Measurements from ENCODE around the gene SLC7A6OS.

The SLC7A6OS gene

GRCh38 chr16:68343137-68343536, 32.4 kb upstream of the SLC7A6OS start:
- DNase-seq: no peak

- DNase-seq: no peak
Measured at GRCh38 chr16:68342620-68343019, 31.9 kb upstream of the SLC7A6OS start.

GRCh38 chr16:68339214-68339613, 28.5 kb upstream of the SLC7A6OS start:
- no peak for DNase-seq

GRCh38 chr16:68338326-68339119, 27.8 kb upstream of the SLC7A6OS start:
- DNase-seq: no peak

DNA sequence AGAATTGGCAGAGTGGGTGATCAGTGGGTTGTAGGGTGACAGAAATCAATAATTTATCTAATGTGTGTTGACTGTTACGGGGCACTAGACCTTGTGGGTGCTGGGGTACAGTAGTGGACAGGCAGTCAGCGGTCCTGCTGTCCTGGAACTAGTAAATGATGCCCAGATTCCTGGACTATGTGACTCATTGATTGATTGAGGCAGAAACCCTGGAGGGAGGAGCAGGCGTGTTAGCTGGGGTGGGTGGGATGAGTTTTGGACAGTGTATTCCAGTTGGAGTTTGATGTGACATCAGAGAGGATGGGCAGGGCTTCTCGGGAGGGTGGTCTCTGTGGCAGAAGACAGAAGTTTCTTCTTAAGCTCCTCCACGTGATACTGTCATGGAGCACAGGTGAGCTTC, 24.4 kb upstream of the SLC7A6OS start:
- no peak for DNase-seq

- DNase-seq: no peak
Measured at GRCh38 chr16:68332411-68333121, 21.8 kb upstream of the SLC7A6OS start.

GRCh38 chr16:68331879-68332410, 21.2 kb upstream of the SLC7A6OS start:
- DNase-seq: no peak

GRCh38 chr16:68328860-68329390, 18.2 kb upstream of the SLC7A6OS start:
- no peak for DNase-seq

DNA sequence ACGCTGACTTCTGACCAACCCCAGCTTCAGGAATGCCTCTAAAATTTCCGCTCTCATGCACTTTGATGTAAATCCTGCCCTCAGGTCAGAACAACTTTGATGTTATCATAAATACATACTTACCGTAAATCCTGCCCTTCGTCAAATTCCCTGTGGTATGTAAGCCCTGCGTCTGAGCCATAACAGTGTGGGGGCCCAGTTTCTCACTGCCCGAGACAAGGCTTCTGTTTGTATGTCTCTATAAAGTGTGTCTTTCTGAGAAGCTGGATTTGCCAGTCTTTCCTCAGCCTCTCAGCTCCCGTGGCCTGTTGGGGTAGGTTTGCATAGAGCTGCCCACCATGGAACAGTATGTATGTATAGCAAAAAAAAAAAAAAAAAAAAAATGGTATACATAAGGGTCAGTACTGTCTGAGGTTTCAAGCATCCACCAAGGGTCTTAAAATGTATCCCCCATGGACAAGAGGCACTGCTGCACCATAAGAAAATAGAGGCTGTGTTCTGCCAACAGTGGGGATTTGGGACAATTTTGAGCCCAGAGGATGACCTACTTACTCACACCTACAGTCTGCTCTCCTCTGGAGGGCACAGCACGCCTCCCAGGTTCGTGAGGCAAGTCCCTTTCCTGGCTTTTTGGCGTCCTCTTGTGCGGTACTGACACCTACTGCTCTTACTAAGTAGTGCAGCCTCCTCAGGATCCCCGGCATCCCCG, 17.6 kb upstream of the SLC7A6OS start:
- DNase-seq: peak; percentile 78

GRCh38 chr16:68324780-68325357, 14.1 kb upstream of the SLC7A6OS start:
- DNase-seq: no peak

- DNase-seq: no peak
Measured at GRCh38 chr16:68324336-68324735, 13.6 kb upstream of the SLC7A6OS start.

GRCh38 chr16:68319185-68319908, 8.6 kb upstream of the SLC7A6OS start:
- no peak for DNase-seq

- no peak for DNase-seq
Measured at GRCh38 chr16:68313116-68313515, 2.4 kb upstream of the SLC7A6OS start.

GRCh38 chr16:68310437-68310773, 341 bp downstream of the SLC7A6OS start:
- DNase-seq: peak; percentile 47

DNA sequence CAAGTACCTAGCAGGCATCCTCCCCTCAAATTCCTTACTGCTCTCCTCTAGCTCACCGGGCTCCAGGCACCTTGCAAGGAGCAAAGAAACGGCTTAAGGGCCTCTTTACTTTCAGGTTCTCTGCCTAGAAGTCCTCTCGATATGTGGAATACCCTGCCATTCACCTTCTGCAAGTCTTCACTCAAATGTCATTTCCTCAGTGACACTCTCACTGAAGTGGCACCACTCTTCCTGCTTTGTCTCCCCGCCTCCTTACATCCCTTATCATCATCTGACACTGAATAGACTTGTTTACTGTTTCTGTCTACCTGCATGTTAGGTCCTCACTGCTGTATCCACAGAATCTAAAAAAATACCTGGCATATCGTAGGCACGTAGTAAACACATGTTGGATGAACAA, 947 bp downstream of the SLC7A6OS start:
- no peak for DNase-seq

GRCh38 chr16:68306633-68307032, 4.1 kb downstream of the SLC7A6OS start:
- no peak for DNase-seq

GRCh38 chr16:68300734-68301459, 9.8 kb downstream of the SLC7A6OS start:
- no peak for DNase-seq

DNA sequence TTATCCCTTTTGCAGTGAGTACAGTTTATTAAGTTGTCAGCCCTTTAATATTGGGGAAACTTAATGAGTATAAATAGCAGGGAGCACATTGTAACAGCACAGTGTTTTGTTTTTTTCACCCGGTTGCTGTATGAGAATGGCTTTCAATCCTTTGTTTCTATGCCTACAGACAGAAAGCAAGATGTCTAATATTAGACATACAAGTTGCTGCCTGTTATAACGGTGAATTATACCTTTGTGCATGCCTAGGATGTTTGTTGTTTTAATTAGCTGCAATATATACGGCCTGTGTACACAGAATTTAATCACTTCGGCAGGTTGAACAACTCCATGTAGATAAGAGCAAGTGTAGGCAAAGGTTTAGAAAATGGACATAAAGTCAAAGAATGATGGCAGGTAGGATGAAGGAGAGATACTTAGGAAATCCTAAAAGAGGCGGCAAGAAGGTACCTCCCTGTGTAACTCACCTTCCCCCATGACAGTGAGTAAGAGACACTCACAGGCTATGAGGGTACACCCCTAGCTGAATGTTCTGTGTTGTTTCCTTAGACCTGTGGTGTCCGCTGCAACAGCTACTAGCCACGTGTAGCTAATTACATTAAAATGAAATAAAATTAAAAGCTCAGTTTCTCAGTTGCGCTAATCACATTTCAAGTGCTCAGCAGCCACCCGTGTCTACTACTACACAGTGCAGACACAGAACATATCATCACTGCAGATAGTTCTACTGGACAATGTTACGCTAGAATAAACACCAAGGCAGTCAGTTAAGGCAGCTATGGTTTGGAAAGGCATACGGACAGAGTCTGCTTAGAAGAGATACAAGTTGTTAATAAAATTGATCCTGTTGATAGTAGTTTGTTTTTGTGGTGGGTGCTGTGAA, 10.9 kb downstream of the SLC7A6OS start:
- DNase-seq: peak; percentile 4

DNA sequence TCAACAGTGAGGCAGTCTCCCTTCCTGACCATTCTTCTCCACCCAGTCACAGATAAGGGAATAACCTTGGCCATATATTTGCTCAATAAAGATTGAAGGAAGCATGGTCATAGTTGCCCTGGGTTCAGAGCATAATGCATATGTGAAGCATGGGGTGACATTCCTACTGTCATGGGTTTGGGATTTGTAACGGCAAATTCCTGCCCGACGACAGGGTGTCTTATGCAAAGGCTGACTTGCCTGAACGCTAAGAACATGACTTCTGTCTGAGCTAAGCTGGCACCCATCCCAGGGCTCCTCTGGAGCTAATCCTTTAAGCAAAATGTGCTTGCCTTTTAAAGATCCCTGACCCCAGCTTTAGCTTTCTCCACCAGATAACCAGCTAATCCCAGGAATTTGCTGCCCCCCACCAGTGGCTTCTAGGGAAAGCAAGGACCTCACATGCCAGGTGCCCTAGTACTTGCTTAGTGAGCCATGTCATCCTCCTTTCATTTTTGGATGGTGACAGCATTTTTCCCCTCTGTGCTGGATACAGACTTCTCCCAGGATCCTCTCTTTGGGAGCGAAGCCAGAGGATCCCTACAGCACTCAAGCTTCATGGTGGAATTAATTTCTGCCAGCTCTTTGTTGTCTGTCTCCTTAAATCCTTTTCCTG, 11.7 kb downstream of the SLC7A6OS start:
- DNase-seq: no peak

DNA sequence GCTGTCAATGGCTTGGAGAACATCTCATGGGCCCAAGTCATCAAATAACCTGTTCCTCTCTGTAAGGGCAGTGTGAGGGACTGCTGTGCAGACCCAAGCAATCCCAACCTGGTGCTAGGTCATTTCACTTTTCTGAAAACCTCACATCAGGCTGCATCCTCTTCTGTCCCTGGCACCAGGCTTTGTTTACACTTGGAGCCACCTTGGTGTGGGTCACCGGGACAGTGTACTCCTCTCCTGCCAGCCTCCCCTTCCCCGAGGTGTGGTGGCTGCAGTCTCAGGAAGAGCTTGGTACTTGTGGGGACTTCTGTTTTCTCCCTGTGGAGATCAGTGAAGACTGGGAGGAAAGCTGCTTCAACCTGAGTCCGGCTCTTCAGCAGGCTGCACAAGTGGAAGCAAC, 12.4 kb downstream of the SLC7A6OS start:
- DNase-seq: no peak

Measured in NCI-H146 (cell line).